Neural crest cell (in vitro differentiated cells): ENCODE data around the gene DNAH7. TPM values are rescaled to one million over a fixed set of nuclear protein-coding genes. Genes with fewer than 3 reads are reported as not detected.

Experiments used
- DNase-seq: peaks from one replicate; pipeline ENCODE4 v3.0.0; 2021; ENCODE audit warnings: low read depth, mixed read lengths, low spot score
- H3K27ac Mint-ChIP-seq: one replicate; pipeline ENCODE4 v1.8.0; 2021; ENCODE audit warnings: mild to moderate bottlenecking, mixed read lengths; ENCODE audit not compliant: unreplicated experiment
- H3K27me3 Mint-ChIP-seq: 2 replicates; pipeline ENCODE4 v1.8.0; 2021; ENCODE audit warnings: low read depth, mild to moderate bottlenecking, mixed read lengths
- H3K36me3 Mint-ChIP-seq: 2 replicates; pipeline ENCODE4 v1.8.0; 2021; ENCODE audit warnings: low read depth, mild to moderate bottlenecking, mixed read lengths
- H3K4me1 Mint-ChIP-seq: 2 replicates; pipeline ENCODE4 v1.8.0; 2021; ENCODE audit warnings: mixed read lengths
- H3K4me3 Mint-ChIP-seq: one replicate; pipeline ENCODE4 v1.8.0; 2021; ENCODE audit warnings: mild to moderate bottlenecking, mixed read lengths
- H3K9me3 Mint-ChIP-seq: 2 replicates; pipeline ENCODE4 v1.8.0; 2021; ENCODE audit warnings: mixed read lengths
- CTCF ChIP-seq: fragments of 200-600 bp; sonication (generic); conservative IDR thresholded peaks from 2 replicates; pipeline ENCODE4 v1.5.0; 2021; ENCODE audit warnings: antibody characterized with exemption, mild to moderate bottlenecking
- total RNA-seq: library from RNA; stranded (reverse); gene quantifications from 2 replicates; pipeline ENCODE4 v1.2.1, GENCODE V29; 2021

DNAH7 gene
- total RNA-seq, 1 donor from 2014 or later, result 1.5 TPM

GRCh38 chr2:195782156-195782555 lies 286.5 kb downstream of the DNAH7 start:
- no peak for DNase-seq
- Mint-ChIP-seq H3K4me3 (no peak overlapping the region), H3K27me3 (no peaks in the 10 kb centered on the region)

GRCh38 chr2:195779491-195779890 lies 289.1 kb downstream of the DNAH7 start:
- Mint-ChIP-seq H3K36me3 (no peaks in the 10 kb centered on the region), H3K4me1 (no peaks in the 10 kb centered on the region), H3K27ac (no peak overlapping the region), H3K4me3 (no peak overlapping the region), H3K9me3 (no peaks in the 10 kb centered on the region), H3K27me3 (no peaks in the 10 kb centered on the region)
- TF ChIP-seq CTCF, result no peak
- DNase-seq, result no peak

More at GRCh38 chr2:195782156-195782555, 286.5 kb downstream of the DNAH7 start:
- Mint-ChIP-seq H3K27ac (no peak overlapping the region), H3K4me1 (no peaks in the 10 kb centered on the region), H3K36me3 (no peaks in the 10 kb centered on the region), H3K9me3 (no peaks in the 10 kb centered on the region)
- no peak for TF ChIP-seq CTCF

GRCh38 chr2:195769975-195770374 lies 298.7 kb downstream of the DNAH7 start:
- no peaks in the 10 kb centered on the region for H3K4me1 Mint-ChIP-seq
- DNase-seq, result no peak
- no peaks in the 10 kb centered on the region for H3K27me3 Mint-ChIP-seq
- peaks cover 7% of the 10 kb centered on the region for H3K36me3 Mint-ChIP-seq
- H3K9me3 Mint-ChIP-seq, result peaks cover 12% of the 10 kb centered on the region
- no peak overlapping the region for H3K27ac Mint-ChIP-seq
- no peak overlapping the region for H3K4me3 Mint-ChIP-seq
- no peak for TF ChIP-seq CTCF

GRCh38 chr2:195768431-195768830 lies 300.2 kb downstream of the DNAH7 start:
- no peak overlapping the region for H3K4me3 Mint-ChIP-seq
- DNase-seq, result no peak
- no peak overlapping the region for H3K27ac Mint-ChIP-seq
- peaks cover 10% of the 10 kb centered on the region for H3K36me3 Mint-ChIP-seq
- no peaks in the 10 kb centered on the region for H3K27me3 Mint-ChIP-seq
- no peaks in the 10 kb centered on the region for H3K4me1 Mint-ChIP-seq
- peaks cover 19% of the 10 kb centered on the region for H3K9me3 Mint-ChIP-seq
- no peak for TF ChIP-seq CTCF

DNA sequence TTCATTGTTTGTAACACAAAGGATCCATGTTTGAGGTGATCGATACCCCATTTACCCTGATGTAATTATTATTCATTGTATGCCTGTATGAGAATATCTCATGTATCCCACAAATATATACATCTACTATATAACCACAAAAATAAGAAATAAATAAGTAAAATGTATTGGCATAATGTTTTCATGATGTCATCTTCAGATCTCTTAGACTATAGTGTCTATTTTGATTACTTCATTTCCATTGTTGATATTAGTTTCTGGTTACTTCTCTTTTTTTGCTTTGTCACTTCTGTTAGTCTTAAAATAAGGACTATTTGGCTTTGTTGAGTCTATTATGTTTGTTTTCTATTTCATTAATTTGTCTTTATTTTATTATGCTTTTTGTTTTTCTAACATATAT lies 301.9 kb downstream of the DNAH7 start:
- TF ChIP-seq CTCF, result no peak

GRCh38 chr2:195763866-195764265 lies 304.8 kb downstream of the DNAH7 start:
- TF ChIP-seq CTCF, result no peak
- Mint-ChIP-seq H3K27me3 (no peaks in the 10 kb centered on the region), H3K9me3 (peaks cover 25% of the 10 kb centered on the region), H3K36me3 (peaks cover 18% of the 10 kb centered on the region), H3K4me3 (no peak overlapping the region), H3K27ac (no peak overlapping the region), H3K4me1 (no peaks in the 10 kb centered on the region)
- DNase-seq, result no peak

More for the DNA sequence above, 301.9 kb downstream of the DNAH7 start:
- Mint-ChIP-seq H3K27me3 (no peaks in the 10 kb centered on the region), H3K9me3 (peaks cover 26% of the 10 kb centered on the region), H3K4me1 (no peaks in the 10 kb centered on the region), H3K27ac (no peak overlapping the region), H3K36me3 (peaks cover 18% of the 10 kb centered on the region), H3K4me3 (no peak overlapping the region)
- DNase-seq, result no peak
